Psoas muscle (tissue), 8 donors: ENCODE results near the gene SSNA1. TPM values are rescaled to one million over a fixed set of nuclear protein-coding genes. Genes with fewer than 3 reads are reported as not detected.

Source experiments
- ATAC-seq, 4 donors: fragments of 200-7000 bp; cut with Tn5 transposase; one replicate each; pipeline ENCODE4 v1.9.1; 2020; ENCODE audit warnings: moderate library complexity in 3 of 4, mild to moderate bottlenecking in 2 of 4
- DNase-seq, 2 donors: peaks; one replicate each; pipeline ENCODE4 v3.0.0-alpha.2; 2020
- H3K27ac ChIP-seq: fragments of 200-600 bp; one replicate; pipeline ENCODE4 v1.8.0; 2022
- H3K27me3 ChIP-seq, 3 donors: fragments of 200-600 bp in 1 of 3; one replicate each; pipeline versions ENCODE4 v1.6.1 to v1.8.0; 2013 to 2022; ENCODE audit warnings: low read length in 2 of 3, mild to moderate bottlenecking in 2 of 3, moderate library complexity in 1 of 3; ENCODE audit not compliant: insufficient read depth in 3 of 3
- H3K36me3 ChIP-seq, 2 donors: fragments of 200-600 bp in 1 of 2; one replicate each; pipeline versions ENCODE4 v1.6.1 to v1.8.0; 2013 to 2022; ENCODE audit warnings: low read depth in 1 of 2, mild to moderate bottlenecking in 1 of 2, moderate library complexity in 1 of 2; ENCODE audit not compliant: insufficient read depth in 1 of 2
- H3K4me1 ChIP-seq: fragments of 200-600 bp; one replicate; pipeline ENCODE4 v1.8.0; 2022
- H3K4me3 ChIP-seq: fragments of 200-600 bp; one replicate; pipeline ENCODE4 v1.8.0; 2022; ENCODE audit warnings: mild to moderate bottlenecking
- H3K9me3 ChIP-seq: fragments of 200-600 bp; one replicate; pipeline ENCODE4 v1.8.0; 2022
- CTCF ChIP-seq: fragments of 200-600 bp; IDR thresholded peaks from one replicate; pipeline ENCODE4 v1.8.0; 2022; ENCODE audit warnings: antibody characterized with exemption
- WGBS, 3 donors: extraction: QIAGEN DNeasy Blood & Tissue Kit; methylation state at CpG; one replicate each; pipeline versions ENCODE4 v1.1.6 to v1.1.7; 2013; 5-methylcytosine and 5-hydroxymethylcytosine counted together
- intact Hi-C, 2 donors: fragments of 100-400 bp; cut with DNase I; formaldehyde crosslinking; loops; one replicate each; pipeline versions ENCODE4 v1.11.0 to v1.14.2; 2022
- polyA plus RNA-seq, 3 donors: library from polyadenylated mRNA; stranded (reverse); fragments of 200-250 nt; gene quantifications; one replicate each; pipeline ENCODE4 v1.2.3, GENCODE V29; 2013
- total RNA-seq, 4 donors: library from RNA; stranded (reverse); fragmentation: NEBNext Ultra II Directional in 2 of 4; extraction: Animal tissue kit (Norgen Biotek cat#: 25700) in 2 of 4; gene quantifications; one replicate each; pipeline versions ENCODE4 v1.2.1 to v1.2.4, GENCODE V29; 2021 to 2023
- donor health status: healthy with polysubstance abuse.
- donor health status: DM: no; HTN: no; CAD: no; lungs with moderate emphysema.
- donor health status: Bipolar disorder and iron deficiency.
- donor health status: healthy.
- donor health status: DM: yes; HTN: yes; CAD: no.
- donor health status: DM: no; HTN: no; CAD: no.
- donor health status: DM: no; HTN: no; CAD: no.
- donor health status: DM: yes; HTN: yes; CAD: no.

The SSNA1 gene
- total and polyA plus RNA-seq, 7 donors = 51.5 to 176 (median 65.4) TPM

- WGBS, 3 donors = 50 to 63% (median 56%) methylated on average over 8 of the region's 8 CpGs
- H3K9me3 ChIP-seq = no peaks in the 10 kb centered on the region
Observed at GRCh38 chr9:137202966-137203365, 14.5 kb downstream of the SSNA1 start.

GRCh38 chr9:137204731-137205125 lies 16.3 kb downstream of the SSNA1 start:
- DNase-seq (peak in 1 of 2 donors; percentile 11), ATAC-seq (no peak)
- Histone ChIP-seq H3K27ac (peak overlapping the region; percentile 84), H3K4me3 (peak overlapping the region; percentile 81), H3K27me3 (no peaks in the 10 kb centered on the region), H3K9me3 (no peaks in the 10 kb centered on the region), H3K4me1 (peaks cover 51% of the 10 kb centered on the region), H3K36me3 (no peaks in the 10 kb centered on the region)
- intact Hi-C loops = loop anchor here in 1 of 2 donors (1.0 kb wide), 1 partner anchor 16 kb away; the partner anchor contains the start of genes ANAPC2 and SSNA1
- WGBS, 3 donors = 11 to 12% (median 12%) methylated on average over 21 of the region's 21 CpGs
- no peak for TF ChIP-seq CTCF

More at GRCh38 chr9:137202966-137203365, 14.5 kb downstream of the SSNA1 start:
- H3K27me3 ChIP-seq = no peaks in the 10 kb centered on the region
- intact Hi-C loops = no loop called here
- no peak overlapping the region for H3K27ac ChIP-seq
- no peak for DNase-seq
- no peaks in the 10 kb centered on the region for H3K36me3 ChIP-seq
- no peak for ATAC-seq
- peak overlapping the region; percentile 81 for H3K4me3 ChIP-seq
- peaks cover 68% of the 10 kb centered on the region for H3K4me1 ChIP-seq
- no peak for TF ChIP-seq CTCF

GRCh38 chr9:137205126-137206069 lies 16.9 kb downstream of the SSNA1 start, which contains the start of the genes NDOR1 and TMEM203:
Gene NDOR1 (plus strand): TSS chr9:137205700. CDS start chr9:137205778, 78 bp downstream.
Gene TMEM203 (minus strand): TSS chr9:137205648. CDS start chr9:137205414, 234 bp downstream.
- TF ChIP-seq CTCF = no peak
- Histone ChIP-seq H3K4me1 (peaks cover 49% of the 10 kb centered on the region), H3K4me3 (peak within 1 kb of the TSS; percentile 81), H3K36me3 (no peaks in the 10 kb centered on the region), H3K27me3 (no peaks in the 10 kb centered on the region), H3K9me3 (no peaks in the 10 kb centered on the region), H3K27ac (peak within 1 kb of the TSS; percentile 84)
- DNase-seq = peak; percentile 94 to 96
- intact Hi-C loops = loop anchor here in 1 of 2 donors (1.0 kb wide), 1 partner anchor 17 kb away; the partner anchor contains the start of genes ANAPC2 and SSNA1
- peak; percentile 64 to 78 (median 69) for ATAC-seq
- 0 to 1% (median 0%) methylated on average over 83 to 98 of the region's 98 CpGs for WGBS, 3 donors

- ATAC-seq (no peak), DNase-seq (no peak)
- TF ChIP-seq CTCF = no peak
- intact Hi-C loops = no loop called here
- H3K27me3 ChIP-seq = no peaks in the 10 kb centered on the region
- no peak overlapping the region for H3K27ac ChIP-seq
- no peaks in the 10 kb centered on the region for H3K9me3 ChIP-seq
- no peaks in the 10 kb centered on the region for H3K36me3 ChIP-seq
- H3K4me1 ChIP-seq = peaks cover 43% of the 10 kb centered on the region
- WGBS, 3 donors = 71 to 78% (median 76%) methylated on average over 7 of the region's 7 CpGs
- peak overlapping the region; percentile 81 for H3K4me3 ChIP-seq
Observed at GRCh38 chr9:137206602-137207001, 18.1 kb downstream of the SSNA1 start.
